Sigmoid colon (tissue), 4 donors: Measurements from ENCODE around the gene CCDC191.

Experiments used
- EP300 ChIP-seq, 4 donors: sonication (generic); formaldehyde crosslinking; IDR thresholded peaks; one replicate each; pipeline ENCODE4 v1.6.1; 2017; ENCODE audit warnings: antibody characterized with exemption in 4 of 4
- POLR2A ChIP-seq, 2 donors: fragments of 450-650 bp; IDR thresholded peaks; one replicate each; pipeline ENCODE4 v1.6.1; 2016; ENCODE audit warnings: antibody characterized with exemption in 2 of 2, mild to moderate bottlenecking in 2 of 2, moderate library complexity in 2 of 2
- POLR2AphosphoS5 ChIP-seq, 4 donors: sonication (generic); formaldehyde crosslinking; IDR thresholded peaks; one replicate each; pipeline ENCODE4 v1.6.1; 2017; ENCODE audit warnings: antibody characterized with exemption in 4 of 4
- TF ChIP-seq, protein P1 (sequence below), 4 experiments: fragments of 450-650 bp in 3 of 4; fragments of 200-600 bp in 1 of 4; IDR thresholded peaks; one replicate each; pipeline ENCODE4 v1.5.1; 2016 to 2019; ENCODE audit warnings: antibody characterized with exemption in 4 of 4, mild to moderate bottlenecking in 3 of 4, moderate library complexity in 2 of 4

DNA sequence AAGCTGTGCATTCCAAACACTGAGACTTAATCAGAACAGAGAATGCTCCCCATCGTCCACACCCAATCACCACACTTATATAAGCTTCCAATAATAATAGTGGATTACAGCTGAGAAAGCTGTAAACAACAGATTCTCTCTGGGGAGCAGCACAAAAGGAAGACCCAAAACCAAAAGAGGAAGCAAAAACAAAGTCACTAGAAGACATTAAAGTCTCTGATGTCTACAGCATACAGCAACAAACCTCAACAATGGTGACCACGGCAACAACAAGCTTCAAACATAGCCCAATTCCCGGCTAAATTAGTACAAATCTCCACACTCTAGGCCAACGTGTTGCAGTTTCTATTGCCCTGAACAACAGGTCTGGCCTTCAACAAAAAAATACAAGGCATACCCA is 70.8 kb downstream of the CCDC191 start:
- no peak for TF ChIP-seq POLR2A (IDR thresholded peaks at IDR 0.05)
- TF ChIP-seq, protein P1, sequence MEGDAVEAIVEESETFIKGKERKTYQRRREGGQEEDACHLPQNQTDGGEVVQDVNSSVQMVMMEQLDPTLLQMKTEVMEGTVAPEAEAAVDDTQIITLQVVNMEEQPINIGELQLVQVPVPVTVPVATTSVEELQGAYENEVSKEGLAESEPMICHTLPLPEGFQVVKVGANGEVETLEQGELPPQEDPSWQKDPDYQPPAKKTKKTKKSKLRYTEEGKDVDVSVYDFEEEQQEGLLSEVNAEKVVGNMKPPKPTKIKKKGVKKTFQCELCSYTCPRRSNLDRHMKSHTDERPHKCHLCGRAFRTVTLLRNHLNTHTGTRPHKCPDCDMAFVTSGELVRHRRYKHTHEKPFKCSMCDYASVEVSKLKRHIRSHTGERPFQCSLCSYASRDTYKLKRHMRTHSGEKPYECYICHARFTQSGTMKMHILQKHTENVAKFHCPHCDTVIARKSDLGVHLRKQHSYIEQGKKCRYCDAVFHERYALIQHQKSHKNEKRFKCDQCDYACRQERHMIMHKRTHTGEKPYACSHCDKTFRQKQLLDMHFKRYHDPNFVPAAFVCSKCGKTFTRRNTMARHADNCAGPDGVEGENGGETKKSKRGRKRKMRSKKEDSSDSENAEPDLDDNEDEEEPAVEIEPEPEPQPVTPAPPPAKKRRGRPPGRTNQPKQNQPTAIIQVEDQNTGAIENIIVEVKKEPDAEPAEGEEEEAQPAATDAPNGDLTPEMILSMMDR (IDR thresholded peaks at IDR 0.05) = no peak
- TF ChIP-seq POLR2AphosphoS5 (IDR thresholded peaks at IDR 0.05) = no peak
- no peak for TF ChIP-seq EP300 (IDR thresholded peaks at IDR 0.05)
